ES-I3 (cell line): Measurements from ENCODE around the gene SOX14.

Experiments
- H3K36me3 ChIP-seq: 2 replicates; pipeline ENCODE4 v1.6.1; 2013; ENCODE audit warnings: mild to moderate bottlenecking, low read length, control low read depth, moderate library complexity; ENCODE audit not compliant: insufficient read depth
- H3K4me1 ChIP-seq: 2 replicates; pipeline ENCODE4 v1.6.1; 2013; ENCODE audit warnings: mild to moderate bottlenecking, control low read depth, low read length; ENCODE audit not compliant: insufficient read depth
- H3K9ac ChIP-seq: 2 replicates; pipeline ENCODE4 v1.6.1; 2013; ENCODE audit warnings: low read depth, mild to moderate bottlenecking, low read length, moderate library complexity
- H3K9me3 ChIP-seq: 2 replicates; pipeline ENCODE4 v1.6.1; 2013; ENCODE audit warnings: mild to moderate bottlenecking, low read length, moderate library complexity; ENCODE audit not compliant: control insufficient read depth, insufficient read depth

Gene SOX14

DNA sequence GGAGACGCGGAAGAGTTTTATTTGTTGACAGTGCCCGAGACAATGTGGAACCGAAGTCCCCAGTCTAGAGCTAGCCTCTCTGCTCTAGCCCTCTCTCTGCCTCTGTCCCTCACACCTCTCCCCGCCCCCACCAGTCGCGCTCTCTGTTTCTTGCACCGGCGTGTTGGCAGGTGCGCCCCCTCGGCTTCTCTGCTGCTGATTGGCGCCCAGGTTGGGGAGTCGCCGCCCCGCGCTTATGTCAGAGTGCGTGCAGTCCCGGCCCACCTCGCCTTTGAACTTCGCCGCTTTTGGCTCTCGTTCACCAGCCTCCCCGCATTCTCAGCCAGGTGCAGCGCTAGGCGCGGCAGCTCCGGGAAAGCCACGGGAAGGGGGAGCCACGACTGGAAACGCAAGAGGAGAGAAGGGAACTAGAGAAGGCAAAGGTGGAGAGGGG, at the start of gene SOX14:
TSS of gene SOX14 (plus strand) at position 315 of the 433 bp plus-strand sequence. CDS start 470 bp downstream, outside the sequence.
- Histone ChIP-seq H3K9me3 (no peaks in the 10 kb centered on the region), H3K9ac (peak within 1 kb of the TSS; percentile 56; the same call in 1 of the 2 replicates), H3K4me1 (peaks cover 17% of the 10 kb centered on the region), H3K36me3 (no peaks in the 10 kb centered on the region)

DNA sequence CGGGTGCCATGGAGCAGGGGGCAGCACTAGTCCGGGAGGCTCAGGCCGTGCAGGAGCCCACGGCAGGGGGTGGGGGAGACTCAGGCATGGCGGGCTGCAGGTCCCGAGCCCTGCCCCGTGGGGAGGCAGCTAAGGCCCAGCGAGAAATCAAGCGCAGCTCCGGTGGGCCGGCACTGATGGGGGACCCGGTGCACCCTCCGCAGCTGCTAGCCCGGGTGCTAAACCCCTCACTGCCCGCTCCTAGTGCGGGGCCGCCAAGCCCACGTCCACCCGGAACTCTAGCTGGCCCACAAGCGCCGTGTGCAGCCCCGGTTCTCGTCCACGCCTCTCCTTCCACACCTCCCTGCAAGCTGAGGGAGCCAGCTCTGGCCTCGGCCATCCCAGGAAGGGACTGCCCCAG, 49.6 kb upstream of the SOX14 start:
- no peak overlapping the region for H3K9ac ChIP-seq
- no peaks in the 10 kb centered on the region for H3K9me3 ChIP-seq
- H3K4me1 ChIP-seq: no peaks in the 10 kb centered on the region
- no peaks in the 10 kb centered on the region for H3K36me3 ChIP-seq

- H3K4me1 ChIP-seq: no peaks in the 10 kb centered on the region
- no peak overlapping the region for H3K9ac ChIP-seq
- no peaks in the 10 kb centered on the region for H3K36me3 ChIP-seq
- no peaks in the 10 kb centered on the region for H3K9me3 ChIP-seq
Measured at GRCh38 chr3:137724240-137724639, 39.9 kb upstream of the SOX14 start.

DNA sequence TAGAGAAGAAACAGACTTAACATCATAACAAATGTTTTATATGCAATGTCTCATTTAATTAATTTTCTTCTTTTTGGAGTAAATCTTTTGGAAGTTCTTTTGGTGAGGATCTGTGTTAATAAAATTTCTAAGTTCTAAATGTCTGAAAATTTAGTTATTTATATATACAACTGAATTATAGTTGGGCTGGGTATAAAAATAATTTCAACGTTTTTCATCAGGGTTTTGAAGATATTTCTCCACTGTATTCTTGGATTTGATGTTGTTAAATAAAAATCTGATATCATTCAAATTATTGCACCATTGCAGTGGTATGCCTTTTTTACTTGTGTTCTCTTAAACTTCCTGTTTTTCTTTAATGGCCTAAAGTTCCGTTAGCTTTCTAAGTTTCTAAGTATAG, 26.9 kb upstream of the SOX14 start:
- Histone ChIP-seq H3K36me3 (no peaks in the 10 kb centered on the region), H3K9ac (no peak overlapping the region), H3K9me3 (no peaks in the 10 kb centered on the region), H3K4me1 (no peaks in the 10 kb centered on the region)

DNA sequence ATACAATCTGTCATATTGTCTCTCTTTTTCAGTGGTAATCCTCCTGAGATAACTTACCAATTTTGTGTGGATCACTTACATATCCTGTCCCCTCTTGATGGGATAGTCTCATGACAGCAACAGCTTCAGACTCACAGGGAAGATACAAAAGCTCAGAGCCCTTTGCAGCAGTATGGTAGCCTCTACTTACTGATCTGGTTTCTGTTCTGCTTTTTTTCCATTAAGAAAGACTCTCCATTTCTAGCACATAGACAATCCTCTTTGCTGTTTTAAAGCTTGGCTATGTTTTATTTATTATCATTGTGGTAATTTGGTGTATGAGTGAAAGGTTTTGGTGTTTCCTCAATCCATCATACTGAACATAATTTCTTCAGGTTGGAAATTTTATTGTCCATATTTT, 25.4 kb upstream of the SOX14 start:
- H3K4me1 ChIP-seq: no peaks in the 10 kb centered on the region
- no peak overlapping the region for H3K9ac ChIP-seq
- H3K9me3 ChIP-seq: no peaks in the 10 kb centered on the region
- H3K36me3 ChIP-seq: no peaks in the 10 kb centered on the region

DNA sequence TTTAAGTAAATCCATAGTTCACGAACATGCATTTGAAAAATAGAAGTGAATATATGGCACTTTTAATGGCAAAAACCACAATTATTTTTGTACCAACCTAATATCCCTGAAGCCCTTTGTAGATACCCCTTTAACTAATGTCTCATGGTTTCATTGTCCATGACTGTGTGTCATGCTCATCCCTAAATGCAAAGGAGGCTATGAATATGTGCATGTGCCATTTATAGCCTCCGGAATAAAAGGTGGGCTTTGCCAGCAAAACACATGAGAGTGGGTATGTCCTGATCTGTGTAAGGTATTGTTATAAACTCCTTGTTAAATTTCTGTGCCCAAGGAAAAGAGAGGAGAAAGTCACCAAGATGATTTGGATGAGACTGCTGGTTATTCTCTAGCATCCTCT, 20.5 kb upstream of the SOX14 start:
- Histone ChIP-seq H3K9ac (no peak overlapping the region), H3K9me3 (no peaks in the 10 kb centered on the region), H3K36me3 (no peaks in the 10 kb centered on the region), H3K4me1 (no peaks in the 10 kb centered on the region)

GRCh38 chr3:137746808-137747207, 17.3 kb upstream of the SOX14 start:
- H3K36me3 ChIP-seq: no peaks in the 10 kb centered on the region
- no peaks in the 10 kb centered on the region for H3K4me1 ChIP-seq
- no peak overlapping the region for H3K9ac ChIP-seq

DNA sequence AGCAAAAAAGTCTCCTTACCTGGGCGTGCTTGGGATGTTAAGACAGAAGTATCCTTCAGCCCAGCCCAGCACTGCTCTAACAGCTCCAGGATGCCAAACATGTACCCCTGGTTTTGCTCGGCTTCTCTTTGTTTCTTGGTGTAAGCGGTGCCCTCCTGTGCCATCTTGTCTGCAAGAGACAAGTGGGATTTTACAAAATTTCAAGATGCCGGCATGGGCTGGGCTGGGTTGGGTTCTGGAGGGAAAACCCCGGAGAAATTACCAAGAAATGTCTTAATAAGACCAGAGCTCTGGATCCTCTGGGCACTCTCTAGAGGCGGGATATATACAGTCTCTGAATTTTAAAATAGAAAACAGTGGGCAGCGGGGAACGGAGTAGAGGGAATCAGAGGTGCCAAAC, 4.6 kb upstream of the SOX14 start:
- no peaks in the 10 kb centered on the region for H3K36me3 ChIP-seq
- no peak overlapping the region for H3K9ac ChIP-seq
- H3K9me3 ChIP-seq: no peaks in the 10 kb centered on the region
- H3K4me1 ChIP-seq: peaks cover 12% of the 10 kb centered on the region

More at GRCh38 chr3:137746808-137747207, 17.3 kb upstream of the SOX14 start:
- no peaks in the 10 kb centered on the region for H3K9me3 ChIP-seq

- Histone ChIP-seq H3K9ac (peak overlapping the region; percentile 44; the same call in 1 of the 2 replicates), H3K9me3 (no peaks in the 10 kb centered on the region), H3K36me3 (no peaks in the 10 kb centered on the region), H3K4me1 (peaks cover 12% of the 10 kb centered on the region)
Measured at GRCh38 chr3:137760341-137761098, 3.6 kb upstream of the SOX14 start.

- Histone ChIP-seq H3K9ac (peak overlapping the region; percentile 44; the same call in 1 of the 2 replicates), H3K36me3 (no peaks in the 10 kb centered on the region), H3K4me1 (peaks cover 12% of the 10 kb centered on the region), H3K9me3 (no peaks in the 10 kb centered on the region)
Measured at GRCh38 chr3:137761099-137761562, 3.0 kb upstream of the SOX14 start.

- no peaks in the 10 kb centered on the region for H3K9me3 ChIP-seq
- H3K4me1 ChIP-seq: peaks cover 14% of the 10 kb centered on the region
- peak overlapping the region; percentile 44; the same call in 1 of the 2 replicates for H3K9ac ChIP-seq
- no peaks in the 10 kb centered on the region for H3K36me3 ChIP-seq
Measured at GRCh38 chr3:137761563-137762503, 2.3 kb upstream of the SOX14 start.

GRCh38 chr3:137762674-137763593, 1.2 kb upstream of the SOX14 start:
- H3K36me3 ChIP-seq: no peaks in the 10 kb centered on the region
- H3K9ac ChIP-seq: peak overlapping the region; percentile 54; the same call in 1 of the 2 replicates
- H3K4me1 ChIP-seq: peaks cover 17% of the 10 kb centered on the region
- H3K9me3 ChIP-seq: no peaks in the 10 kb centered on the region

GRCh38 chr3:137763594-137763938, 549 bp upstream of the SOX14 start:
- Histone ChIP-seq H3K36me3 (no peaks in the 10 kb centered on the region), H3K9me3 (no peaks in the 10 kb centered on the region), H3K9ac (peak overlapping the region; percentile 54; the same call in 1 of the 2 replicates), H3K4me1 (peaks cover 17% of the 10 kb centered on the region)
